ENCODE measurements around the gene GALM. TPM values are rescaled to one million over a fixed set of nuclear protein-coding genes. Genes with fewer than 3 reads are reported as not detected.
"Not testable (repeated sequence)": the region's sequence is repeated elsewhere in the genome, so short reads cannot be mapped to it uniquely, and the experiment has no call there.

Gene GALM
- polyA plus RNA-seq, 2 of the 4 experiments (the other 2 are of a cell fraction) = 33.4 to 34.2 TPM

GRCh38 chr2:38636069-38636468, 29.8 kb upstream of the GALM start:
- ATAC-seq (no peak), FAIRE-seq (no peak), DNase-seq (ENCODE audit: low read depth in 1 of 2, low spot score in 1 of 2) (no peak)
- no peaks in the 10 kb centered on the region for H3K4me1 ChIP-seq
- no peak for TF ChIP-seq RNF2 (IDR thresholded peaks at IDR 0.05; ENCODE audit: borderline replicate concordance, low read depth)
- no peak for TF ChIP-seq SREBF2 (IDR thresholded peaks at IDR 0.05)
- TF ChIP-seq ESRRA (IDR thresholded peaks at IDR 0.05; ENCODE audit: borderline replicate concordance, low read length) = no peak
- no peak for TF ChIP-seq HMGXB4 (CRISPR knock-in tag; IDR thresholded peaks at IDR 0.05; ENCODE audit: borderline replicate concordance)
- no peak for TF ChIP-seq FOSB (CRISPR knock-in tag; IDR thresholded peaks at IDR 0.05)
- TF ChIP-seq CEBPB (IDR thresholded peaks at IDR 0.05) = no peak
- ChIA-PET POLR2A (no interaction called here), CTCF (no interaction called here)
- 70% methylated on average over 4 of the region's 4 CpGs for WGBS (ENCODE audit: missing lambda C conversion rate)
- no peak overlapping the region for H3K4me2 ChIP-seq
- no peak overlapping the region for H3K4me3 ChIP-seq
- H3K9me3 ChIP-seq = no peaks in the 10 kb centered on the region
- no peak overlapping the region for H3K27ac ChIP-seq

- ATAC-seq; H3K4me3 ChIP-seq; H3K9me3 ChIP-seq; H3K27ac ChIP-seq; H3K4me2 ChIP-seq; DNase-seq (ENCODE audit: low read depth in 1 of 2, low spot score in 1 of 2); POLR2A ChIA-PET; FAIRE-seq; H3K4me1 ChIP-seq: not testable (repeated sequence)
- TF ChIP-seq MAFK (IDR thresholded peaks at IDR 0.05; ENCODE audit: partially characterized antibody) = peak; percentile 61
- 89% methylated on average over 14 of the region's 14 CpGs for WGBS (ENCODE audit: missing lambda C conversion rate)
- CTCF ChIA-PET = interaction anchor here (0.6 to 2.0 kb wide), 6 partner anchors 9 to 51 kb away, joined by 3 to 5 read pairs (median 4); partner anchors contain the start of gene HNRNPLL
These were observed 23.4 kb upstream of the GALM start for GRCh38 chr2:38642373-38643017.

GRCh38 chr2:38643021-38643671, 22.8 kb upstream of the GALM start:
- H3K27ac ChIP-seq = no peak overlapping the region
- ChIA-PET CTCF (interaction anchor here (0.6 to 2.0 kb wide), 6 partner anchors 9 to 40 kb away, joined by 3 to 6 read pairs (median 4); partner anchors contain the start of gene HNRNPLL), POLR2A (no interaction called here)
- H3K9me3 ChIP-seq = no peaks in the 10 kb centered on the region
- no peak overlapping the region for H3K4me3 ChIP-seq
- DNase-seq (ENCODE audit: low read depth in 1 of 2, low spot score in 1 of 2) (no peak), ATAC-seq (no peak), FAIRE-seq (no peak)
- H3K4me2 ChIP-seq = no peak overlapping the region
- 94% methylated on average over 36 of the region's 45 CpGs for WGBS (ENCODE audit: missing lambda C conversion rate)
- no peaks in the 10 kb centered on the region for H3K4me1 ChIP-seq
- TF ChIP-seq EHMT2 (IDR thresholded peaks at IDR 0.05; ENCODE audit: low read depth) (no peak), HOXB5 (CRISPR knock-in tag; IDR thresholded peaks at IDR 0.05) (no peak), JUN (IDR thresholded peaks at IDR 0.05) (no peak), EP300 (IDR thresholded peaks at IDR 0.05) (no peak), MAX (IDR thresholded peaks at IDR 0.05) (no peak), GATA3 (IDR thresholded peaks at IDR 0.05; ENCODE audit: borderline replicate concordance) (no peak), ZNF302 (CRISPR knock-in tag; IDR thresholded peaks at IDR 0.05) (no peak), ZC3H11A (IDR thresholded peaks at IDR 0.05) (no peak), MYC (IDR thresholded peaks at IDR 0.05; ENCODE audit: borderline replicate concordance, low read length) (no peak), USF2 (IDR thresholded peaks at IDR 0.05) (no peak), HOXB13 (CRISPR knock-in tag; IDR thresholded peaks at IDR 0.05; ENCODE audit: low read depth) (no peak), PHF8 (IDR thresholded peaks at IDR 0.05; ENCODE audit: borderline replicate concordance, low read depth) (no peak), FOSL2 (IDR thresholded peaks at IDR 0.05) (no peak), FOSL2 (CRISPR knock-in tag; IDR thresholded peaks at IDR 0.05) (no peak), ESRRA (IDR thresholded peaks at IDR 0.05; ENCODE audit: borderline replicate concordance, low read length) (no peak), NR3C1 (IDR thresholded peaks at IDR 0.05) (no peak), RAD21 (conservative IDR thresholded peaks at IDR 0.05 in 1 of 2, IDR thresholded peaks at IDR 0.05 in 1 of 2) (no peak)

GRCh38 chr2:38643683-38644511, 22.0 kb upstream of the GALM start:
- WGBS (ENCODE audit: missing lambda C conversion rate) = 83% methylated on average over 16 of the region's 16 CpGs
- H3K4me3 ChIP-seq; H3K27ac ChIP-seq; ATAC-seq; FAIRE-seq; H3K4me1 ChIP-seq; POLR2A ChIA-PET; DNase-seq (ENCODE audit: low read depth in 1 of 2, low spot score in 1 of 2); H3K9me3 ChIP-seq; H3K4me2 ChIP-seq: not testable (repeated sequence)
- CTCF ChIA-PET = interaction anchor here (1.0 to 2.0 kb wide), 3 partner anchors 16 to 62 kb away, joined by 3 to 6 read pairs (median 4); partner anchors contain the start of gene HNRNPLL
